HepG2 (cell line): ENCODE results near the gene ZFAND2B. TPM values are rescaled to one million over a fixed set of nuclear protein-coding genes. Genes with fewer than 3 reads are reported as not detected.

ENCODE experiments used
- DR1 ChIP-seq: sonication (generic); formaldehyde crosslinking; IDR thresholded peaks from 2 replicates; pipeline ENCODE4 v1.8.0; 2021; ENCODE audit warnings: mild to moderate bottlenecking, missing genetic modification reagents, inconsistent platforms
- GMEB1 ChIP-seq: sonication (generic); formaldehyde crosslinking; IDR thresholded peaks from 2 replicates; pipeline ENCODE4 v1.5.1; 2020; ENCODE audit warnings: missing genetic modification reagents, mild to moderate bottlenecking, borderline replicate concordance
- HHEX ChIP-seq: IDR thresholded peaks from 2 replicates; pipeline ENCODE4 v1.6.1; 2016; ENCODE audit warnings: control low read depth
- HNF1B ChIP-seq: sonication (generic); formaldehyde crosslinking; IDR thresholded peaks from 2 replicates; pipeline ENCODE4 v1.5.1; 2020; ENCODE audit warnings: mild to moderate bottlenecking, moderate library complexity, missing genetic modification reagents
- HNRNPLL ChIP-seq: fragments of 200-400 bp; formaldehyde crosslinking; IDR thresholded peaks from 2 replicates; pipeline ENCODE4 v1.6.1; 2017; ENCODE audit warnings: mild to moderate bottlenecking, low read depth, low read length; ENCODE audit not compliant: poor library complexity, severe bottlenecking
- IKZF4 ChIP-seq: sonication (generic); formaldehyde crosslinking; IDR thresholded peaks from 2 replicates; pipeline ENCODE4 v1.5.1; 2020; ENCODE audit warnings: borderline replicate concordance, mild to moderate bottlenecking, low read depth, missing genetic modification reagents; ENCODE audit errors: not compliant biosample characterization
- IKZF5 ChIP-seq: IDR thresholded peaks from 2 replicates; pipeline ENCODE4 v1.6.1; 2018; ENCODE audit warnings: missing genetic modification reagents, mild to moderate bottlenecking, missing compliant biosample characterization
- NFKB2 ChIP-seq: sonication (generic); formaldehyde crosslinking; IDR thresholded peaks from 2 replicates; pipeline ENCODE4 v1.4.0; 2020; ENCODE audit warnings: missing genetic modification reagents, borderline replicate concordance
- POLR2G ChIP-seq: fragments of 200-400 bp; formaldehyde crosslinking; IDR thresholded peaks from 2 replicates; pipeline ENCODE4 v1.6.1; 2018; ENCODE audit warnings: mild to moderate bottlenecking, low read depth, low read length, moderate library complexity
- SOX13 ChIP-seq, 3 experiments: fragments of 450-650 bp in 1 of 3; sonication (generic) in 1 of 3; formaldehyde crosslinking in 1 of 3; IDR thresholded peaks in 2 of 3; conservative IDR thresholded peaks in 1 of 3; 2 replicates each; pipeline versions ENCODE4 v1.5.0 to v1.6.1; 2016 to 2020; ENCODE audit warnings: antibody characterized with exemption in 1 of 3, mild to moderate bottlenecking in 1 of 3, missing compliant biosample characterization in 1 of 3, missing genetic modification reagents in 1 of 3, moderate library complexity in 1 of 3
- THRA ChIP-seq: sonication (generic); formaldehyde crosslinking; IDR thresholded peaks from 2 replicates; pipeline ENCODE4 v1.4.0; 2020; ENCODE audit warnings: missing genetic modification reagents, borderline replicate concordance
- ZMAT5 ChIP-seq: sonication (generic); formaldehyde crosslinking; IDR thresholded peaks from 2 replicates; pipeline ENCODE4 v1.5.0; 2020; ENCODE audit warnings: mild to moderate bottlenecking, low read depth, missing genetic modification reagents, borderline replicate concordance
- ZNF12 ChIP-seq: sonication (generic); formaldehyde crosslinking; IDR thresholded peaks from 2 replicates; pipeline ENCODE4 v1.5.0; 2020; ENCODE audit warnings: missing genetic modification reagents
- ZNF674 ChIP-seq: sonication (generic); formaldehyde crosslinking; IDR thresholded peaks from 2 replicates; pipeline ENCODE4 v1.5.0; 2020; ENCODE audit warnings: low read depth, mild to moderate bottlenecking, missing genetic modification reagents
- ZNF740 ChIP-seq: sonication (generic); formaldehyde crosslinking; IDR thresholded peaks from 2 replicates; pipeline ENCODE4 v1.4.0; 2020; ENCODE audit warnings: missing genetic modification reagents
- ZXDC ChIP-seq: sonication (generic); formaldehyde crosslinking; IDR thresholded peaks from 2 replicates; pipeline ENCODE4 v1.5.0; 2020; ENCODE audit warnings: mild to moderate bottlenecking, missing genetic modification reagents
- ZZZ3 ChIP-seq: sonication (generic); formaldehyde crosslinking; IDR thresholded peaks from 2 replicates; pipeline ENCODE4 v1.4.0; 2020; ENCODE audit warnings: missing genetic modification reagents, mild to moderate bottlenecking, borderline replicate concordance
- polyA plus RNA-seq, 8 experiments: library from polyadenylated mRNA; depleted of rRNA in 3 of 8; stranded (reverse) in 7 of 8; unstranded in 1 of 8; fragments of >200 nt; fragmentation: Illumina TruSeq in 4 of 8; extraction: Trizol in 4 of 8; gene quantifications; 2 replicates each; pipeline versions ENCODE4 v1.2.1 to v1.2.3, GENCODE V29; 2011 to 2016; ENCODE audit warnings: low read depth in 4 of 8, missing spikeins in 1 of 8, mixed read lengths in 1 of 8; ENCODE audit not compliant: insufficient read depth in 1 of 8
- total RNA-seq, 5 experiments: library from RNA; depleted of rRNA; stranded (reverse); fragments of >200 nt; fragmentation: Illumina TruSeq; extraction: Trizol; gene quantifications; 2 replicates each; pipeline ENCODE4 v1.2.3, GENCODE V29; 2016; ENCODE audit warnings: low read depth in 1 of 5

The ZFAND2B gene
- total and polyA plus RNA-seq, 2 of the 13 experiments (the other 11 are each of a cell fraction or from before 2014, with no cell fraction given), result 53.3 to 115 TPM

- TF ChIP-seq GMEB1 (CRISPR knock-in tag), result no peak
- no peak for TF ChIP-seq DR1 (CRISPR knock-in tag)
- peak; percentile 62; the same call in 1 of the 2 replicates for TF ChIP-seq HNF1B
- 0 out of 2 replicates have a peak, but pooled peaks have one; percentile 9 for TF ChIP-seq ZXDC
- 0 out of 2 replicates have a peak, but pooled peaks have one; percentile 36 for TF ChIP-seq ZNF12 (CRISPR knock-in tag)
- TF ChIP-seq ZNF740 (CRISPR knock-in tag), result peak; percentile 84; the same call in 1 of the 2 replicates
- TF ChIP-seq IKZF4 (CRISPR knock-in tag), result no peak
- TF ChIP-seq THRA (CRISPR knock-in tag), result no peak
- peak; percentile 19; the same call in 1 of the 2 replicates for TF ChIP-seq POLR2G
- no peak for TF ChIP-seq ZNF674
- peak; percentile 84; the same call in 1 of the 2 replicates for TF ChIP-seq NFKB2 (CRISPR knock-in tag)
- no peak for TF ChIP-seq ZMAT5
- TF ChIP-seq HNRNPLL, result no peak
- no peak for TF ChIP-seq HHEX
- no peak for TF ChIP-seq SOX13 (IDR thresholded peaks at IDR 0.05)
- no peak for TF ChIP-seq SOX13 (CRISPR knock-in tag; conservative IDR thresholded peaks at IDR 0.05 in 1 of 2, IDR thresholded peaks at IDR 0.05 in 1 of 2)
- TF ChIP-seq ZZZ3 (CRISPR knock-in tag), result no peak
- TF ChIP-seq IKZF5, result no peak; the same call in 1 of the 2 replicates
Measured at GRCh38 chr2:219207134-219207883, 727 bp downstream of the ZFAND2B start (continued).
